HG03575 (cell line): ENCODE measurements around the gene MIEF2.

Experiments
- ATAC-seq: cut with Tn5 transposase; IDR thresholded peaks from one replicate; pipeline ENCODE4 v1.9.1; 2021; ENCODE audit not compliant: unreplicated experiment, insufficient number of reproducible peaks, low FRiP score; ENCODE audit errors: extremely low read depth

The MIEF2 gene

DNA sequence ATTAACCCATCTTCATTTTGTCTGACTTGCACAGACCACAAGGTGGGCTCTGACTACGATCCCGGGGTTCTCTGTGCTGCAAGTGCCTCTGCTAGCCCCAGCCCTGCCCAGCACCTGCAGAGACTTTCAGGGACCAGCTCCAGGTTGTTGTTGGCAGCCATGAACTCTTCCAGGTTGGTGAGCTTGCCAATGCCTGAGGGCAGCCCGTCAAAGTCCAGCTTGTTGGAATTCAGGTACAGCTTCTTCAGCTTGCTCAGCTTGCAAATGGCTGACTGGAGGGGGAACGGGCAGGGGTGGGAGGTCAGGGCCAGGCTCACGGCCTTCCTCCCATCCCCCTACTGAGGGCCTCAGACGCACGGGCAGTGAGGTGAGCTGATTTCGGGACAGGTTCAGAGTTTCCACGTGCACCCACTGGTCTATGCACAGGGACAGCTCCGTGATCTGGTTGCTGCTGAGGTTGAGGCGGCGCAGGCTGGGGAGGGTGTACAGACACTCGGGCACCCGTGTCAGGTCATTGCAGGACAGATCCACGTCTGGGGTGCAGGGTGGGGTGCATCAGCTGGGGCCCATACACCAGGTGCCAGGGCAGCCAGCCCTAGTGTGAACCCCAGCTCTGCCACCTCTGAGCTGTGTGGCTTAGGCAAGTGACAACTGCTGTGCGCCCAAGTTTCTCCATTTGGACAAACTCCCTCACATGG, 7.1 kb upstream of the MIEF2 start:
- no peak for ATAC-seq

DNA sequence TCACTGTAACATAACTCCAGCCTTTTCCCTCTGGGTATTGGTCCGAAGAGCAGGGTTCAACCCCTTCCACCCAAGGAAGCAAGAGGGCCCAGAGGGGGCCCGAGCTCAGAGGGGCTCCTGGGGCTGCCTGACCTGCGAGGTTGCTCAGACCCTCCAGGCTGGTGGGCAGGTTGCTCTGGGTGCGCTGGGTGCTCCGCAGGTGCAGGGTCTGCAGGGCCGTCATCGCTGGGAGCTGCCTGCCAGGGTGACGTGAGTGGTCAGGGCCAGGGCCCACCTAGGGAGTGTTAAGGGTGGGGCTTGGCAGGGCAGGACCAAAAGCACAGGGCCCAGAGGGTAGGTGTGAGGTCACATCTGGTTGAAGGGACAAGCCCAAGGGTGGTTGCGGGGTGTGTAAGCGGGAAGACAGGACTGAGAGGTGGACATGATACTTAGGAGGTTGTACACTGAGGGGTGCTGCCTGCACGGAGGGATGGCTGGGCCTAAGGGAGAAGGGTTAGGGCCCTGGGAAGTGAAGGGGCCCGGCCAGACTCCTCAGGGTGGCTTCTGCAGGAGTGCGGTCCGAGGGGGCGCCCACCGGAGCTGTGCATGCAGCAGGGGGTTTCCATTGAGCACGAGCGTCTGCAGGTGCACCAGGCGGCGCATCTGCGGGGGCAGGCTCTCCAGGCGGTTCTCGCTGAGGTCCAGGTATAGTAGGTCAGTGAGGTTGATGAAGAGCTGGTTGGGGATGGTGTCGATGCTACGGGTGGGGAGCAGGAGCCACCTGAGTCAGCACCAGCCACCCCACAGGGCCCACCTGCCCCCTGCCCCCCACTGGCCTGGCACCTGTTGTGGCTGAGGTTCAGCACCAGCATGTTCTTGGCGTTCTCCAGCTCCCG, 6.3 kb upstream of the MIEF2 start:
- no peak for ATAC-seq

DNA sequence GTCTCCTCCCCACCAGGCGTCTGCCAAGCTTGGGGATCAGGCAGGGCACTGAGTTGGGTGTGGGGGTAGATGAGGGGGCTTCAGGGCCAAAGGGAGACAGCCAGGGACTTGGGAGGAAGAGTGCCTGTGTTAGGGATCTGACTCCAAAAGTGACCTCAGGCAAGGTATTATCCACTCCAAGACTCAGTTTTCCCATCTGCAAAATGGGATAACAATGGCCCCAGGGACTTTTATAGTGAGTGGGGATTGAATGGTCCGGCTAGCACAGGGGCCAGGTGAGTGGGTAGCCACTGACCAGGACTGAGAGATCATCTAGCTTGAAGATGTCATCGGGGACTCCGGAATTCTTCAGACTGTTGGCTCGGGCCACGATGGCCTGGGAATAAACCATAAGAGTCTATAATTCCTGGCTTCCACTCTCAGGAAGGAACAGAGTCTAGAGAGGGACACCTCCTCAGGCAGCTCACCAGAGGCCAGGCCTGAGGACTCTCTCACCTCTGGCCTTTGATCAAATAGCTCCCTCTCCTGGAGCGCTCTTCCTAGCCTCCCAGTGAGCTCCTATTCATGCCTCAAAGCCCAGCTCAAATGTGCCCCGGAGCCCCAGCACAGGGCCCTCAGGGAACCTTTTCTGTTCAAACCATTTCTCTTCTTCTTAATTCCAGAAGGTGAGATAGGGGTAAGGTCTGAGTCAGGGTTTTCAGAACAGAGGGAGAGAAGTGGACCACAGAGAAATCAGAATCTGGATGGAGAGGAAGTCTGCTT, 5.4 kb upstream of the MIEF2 start:
- no peak for ATAC-seq

DNA sequence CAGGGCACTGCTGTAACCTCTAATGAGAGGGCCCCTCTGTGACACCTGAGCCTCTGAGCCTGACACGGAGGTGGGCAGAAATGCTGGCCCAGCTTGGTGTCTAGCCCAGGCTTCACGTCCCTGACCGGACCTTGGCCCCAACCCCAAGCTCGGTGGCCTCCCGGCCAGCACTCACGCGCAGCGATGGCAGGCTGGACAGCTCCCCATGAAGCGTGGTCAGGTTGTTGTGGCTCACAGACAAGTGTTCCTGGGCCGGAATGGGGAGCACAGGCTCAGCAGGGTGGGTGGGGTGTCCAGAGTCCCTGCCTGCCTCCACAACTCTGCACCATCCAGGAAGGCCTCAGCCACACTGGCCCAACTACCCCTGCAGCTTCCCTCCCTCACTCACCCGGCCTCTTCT, 4.1 kb upstream of the MIEF2 start:
- no peak for ATAC-seq

DNA sequence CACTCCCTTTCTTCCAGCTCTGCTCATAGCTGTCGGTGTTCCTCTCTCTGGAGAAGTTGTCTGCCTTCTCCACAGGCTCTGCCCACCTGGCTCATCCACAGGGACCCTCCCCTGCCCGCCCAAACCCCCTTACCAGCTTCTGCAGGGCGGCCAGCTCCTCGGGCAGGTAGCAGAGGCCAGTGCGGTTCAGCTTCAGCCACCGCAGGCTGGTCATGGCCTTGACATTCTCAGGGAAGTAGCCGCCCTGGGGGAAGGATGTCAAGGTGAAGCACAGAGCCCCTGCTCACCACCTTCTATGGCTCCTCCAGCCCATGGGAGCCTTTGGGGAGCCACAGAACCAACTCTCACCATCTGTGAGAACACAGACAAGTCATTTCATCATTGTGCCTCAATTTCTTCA, 3.7 kb upstream of the MIEF2 start:
- no peak for ATAC-seq

DNA sequence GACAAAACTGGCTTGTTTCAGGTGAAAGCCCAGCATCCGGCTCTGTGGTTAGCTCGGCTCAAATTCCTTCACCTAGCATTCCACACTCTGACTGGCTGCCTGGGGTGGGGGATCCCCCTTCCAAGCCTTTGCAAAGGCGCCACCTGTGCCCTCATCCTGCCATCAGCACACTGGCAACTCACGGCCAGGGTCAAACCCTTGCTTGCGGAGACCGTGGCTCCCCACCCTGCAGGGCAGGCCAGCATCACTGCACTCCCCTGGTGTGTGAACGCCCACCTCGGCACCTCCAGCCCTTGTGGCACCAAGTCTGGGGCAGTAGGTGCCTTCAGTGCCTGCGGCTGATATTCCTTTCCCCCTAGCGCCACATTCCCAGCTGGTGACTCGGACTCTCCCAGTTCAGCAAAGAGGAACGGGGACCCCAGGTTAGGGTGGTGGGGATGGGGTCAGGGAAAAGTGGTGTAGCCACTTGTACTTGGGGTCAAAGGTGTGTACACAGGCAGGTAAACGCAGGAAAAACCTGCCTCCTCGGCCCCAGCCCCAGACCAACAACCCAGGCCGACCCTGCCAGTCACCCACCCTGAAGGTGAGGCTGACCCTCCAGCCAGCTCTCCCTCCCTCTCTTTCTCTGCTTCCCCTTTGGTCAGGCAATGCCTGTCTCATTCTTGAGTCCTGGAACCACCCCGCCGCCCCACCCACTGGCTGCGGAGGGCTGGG, 3.0 kb upstream of the MIEF2 start:
- ATAC-seq, result no peak

DNA sequence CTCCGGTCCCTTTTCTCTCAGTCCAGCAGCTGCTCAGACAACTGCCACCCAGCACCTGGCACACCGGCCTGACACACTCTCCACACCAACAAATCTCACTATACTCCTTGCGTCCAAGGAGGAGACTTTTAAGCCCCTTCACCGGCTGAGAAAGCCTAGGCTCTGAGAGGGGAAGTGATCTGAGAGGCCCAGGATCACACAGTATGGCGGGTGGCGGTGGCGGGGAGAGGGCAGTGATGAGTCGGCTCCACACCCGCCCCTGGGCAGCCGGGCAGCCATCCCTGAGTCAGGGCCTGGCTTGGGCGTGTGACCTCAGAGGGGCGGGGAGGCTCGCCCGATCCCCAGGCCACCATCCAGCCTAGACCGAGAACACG, 2.5 kb upstream of the MIEF2 start:
- no peak for ATAC-seq

DNA sequence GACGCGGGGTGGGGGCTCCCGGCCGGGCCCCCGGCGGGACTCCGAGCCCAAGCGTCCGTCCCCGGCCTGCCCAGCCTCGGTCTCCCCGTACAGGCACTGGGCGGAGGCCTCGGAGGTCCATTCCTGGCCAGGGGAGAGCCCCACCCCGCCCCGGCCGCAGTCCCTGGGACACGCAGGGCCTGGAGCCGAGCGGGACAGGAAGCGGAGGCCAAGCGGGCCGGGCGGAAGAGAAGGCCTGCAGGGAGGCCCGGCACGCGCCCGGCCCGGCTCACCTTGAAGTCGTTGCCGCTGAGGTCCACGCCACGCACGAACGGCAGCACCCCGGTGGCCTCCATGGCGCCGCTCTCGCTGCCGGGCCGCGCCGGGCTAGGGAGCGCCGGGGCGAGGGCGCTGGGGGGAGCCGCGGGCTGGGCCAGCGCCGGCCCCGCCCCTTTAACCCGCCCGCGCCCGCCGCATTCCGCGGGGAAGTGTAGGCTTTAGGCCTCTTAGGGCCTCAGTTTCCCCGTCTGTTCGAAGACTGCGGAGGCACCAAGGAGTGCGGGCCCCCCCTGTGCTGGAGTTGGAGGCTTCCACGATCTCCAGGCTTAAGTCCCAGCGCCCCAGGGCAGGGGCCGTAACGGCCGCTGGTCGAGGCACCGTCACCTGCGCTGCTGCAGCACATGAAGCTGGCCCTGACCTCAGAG, 2.0 kb upstream of the MIEF2 start, which contains the start of gene FLII:
Gene FLII, minus strand, starts transcription at position 383 of the 683 bp plus-strand sequence. Its CDS starts 48 bp downstream, at position 335.
- ATAC-seq, result no peak

DNA sequence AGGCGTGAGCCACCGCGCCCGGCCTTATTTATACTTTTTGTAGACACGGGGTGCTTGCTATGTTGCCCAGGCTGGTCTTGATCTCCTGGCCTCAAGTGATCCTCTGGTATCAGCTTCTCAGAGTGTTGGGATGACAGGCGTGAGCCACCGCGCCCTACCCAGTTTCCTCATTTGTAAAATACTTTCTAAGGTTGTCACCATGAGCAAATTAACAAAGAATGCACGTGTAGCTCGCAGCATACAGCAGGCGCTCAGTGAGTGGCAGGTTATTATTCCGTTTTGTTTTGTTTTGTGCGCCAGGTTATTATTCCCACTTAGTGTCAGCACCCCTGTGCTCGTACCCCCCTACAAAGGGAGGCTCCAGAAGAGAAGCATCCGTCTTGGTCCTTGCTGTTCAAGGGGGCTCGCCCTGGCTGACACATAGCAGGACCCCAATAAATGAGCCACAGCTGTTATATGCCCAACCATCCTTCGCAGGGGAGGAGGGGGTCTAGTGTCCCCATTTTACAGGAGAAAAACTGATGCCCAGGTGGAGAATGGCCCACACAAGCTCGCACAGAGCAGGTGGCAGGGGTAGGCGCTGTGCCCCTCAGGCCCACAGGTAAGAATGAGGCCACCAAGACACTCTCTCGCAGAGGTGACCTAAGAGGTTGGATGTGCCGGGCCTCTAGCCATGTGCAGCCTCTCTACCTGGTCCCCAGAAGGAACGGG, 686 bp upstream of the MIEF2 start:
- no peak for ATAC-seq

DNA sequence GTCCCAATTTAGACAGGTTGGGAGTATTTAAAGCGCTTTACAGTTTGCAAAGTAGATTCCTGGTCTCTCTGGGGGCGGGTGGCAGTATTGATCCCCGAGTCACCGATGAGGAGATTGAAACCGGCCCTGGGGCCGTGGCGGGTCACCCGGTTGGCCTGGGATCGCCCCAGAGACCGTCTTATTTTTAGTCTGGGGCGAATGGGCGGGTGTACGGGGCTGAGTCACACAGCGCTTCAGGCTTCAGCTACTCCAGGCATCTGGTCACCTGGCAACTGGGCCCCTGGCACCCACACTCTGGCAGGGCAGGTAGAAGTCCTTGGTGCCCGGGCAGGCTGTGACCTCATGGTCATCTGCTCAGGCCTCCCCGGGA, 669 bp downstream of the MIEF2 start:
- no peak for ATAC-seq

DNA sequence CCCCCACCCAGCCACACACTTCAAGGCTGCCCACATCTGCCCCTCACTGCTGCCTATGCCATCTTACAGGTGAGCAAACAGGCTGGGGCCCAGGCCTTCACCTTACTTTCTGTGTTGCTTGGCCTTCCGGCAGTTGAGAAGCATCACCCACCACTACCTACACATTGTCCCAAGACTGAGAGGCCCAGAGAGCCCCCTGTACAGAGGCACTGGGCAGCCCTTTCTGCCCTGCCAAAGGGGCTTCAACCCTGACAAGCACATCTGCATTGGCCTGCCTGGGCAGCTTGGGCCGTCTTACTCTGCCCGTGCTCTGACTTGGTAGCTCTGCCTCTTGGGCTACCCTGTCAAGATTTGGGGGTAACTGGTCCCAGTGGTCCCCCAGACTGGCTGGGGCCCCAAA, 1.2 kb downstream of the MIEF2 start:
- ATAC-seq, result no peak

DNA sequence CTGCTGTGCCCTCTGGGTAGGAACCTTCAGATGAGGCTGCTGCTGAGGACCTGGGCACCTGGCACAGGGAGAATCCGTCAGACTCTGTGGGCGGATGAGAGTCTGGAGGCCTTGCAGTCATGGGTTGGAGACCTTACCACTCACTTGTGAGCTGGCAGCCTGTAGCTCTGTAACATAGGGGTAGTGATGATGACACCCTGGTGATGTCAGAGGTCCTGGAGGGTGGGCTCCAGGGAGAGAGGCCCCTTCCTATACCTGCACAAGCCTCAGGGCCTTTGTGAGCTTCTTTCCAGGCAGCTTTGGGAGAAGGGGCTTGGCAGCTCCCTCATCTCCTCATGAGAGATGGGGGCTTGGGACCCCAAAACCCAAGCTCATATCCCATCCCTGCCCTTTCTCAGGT, 1.6 kb downstream of the MIEF2 start:
- ATAC-seq, result no peak

DNA sequence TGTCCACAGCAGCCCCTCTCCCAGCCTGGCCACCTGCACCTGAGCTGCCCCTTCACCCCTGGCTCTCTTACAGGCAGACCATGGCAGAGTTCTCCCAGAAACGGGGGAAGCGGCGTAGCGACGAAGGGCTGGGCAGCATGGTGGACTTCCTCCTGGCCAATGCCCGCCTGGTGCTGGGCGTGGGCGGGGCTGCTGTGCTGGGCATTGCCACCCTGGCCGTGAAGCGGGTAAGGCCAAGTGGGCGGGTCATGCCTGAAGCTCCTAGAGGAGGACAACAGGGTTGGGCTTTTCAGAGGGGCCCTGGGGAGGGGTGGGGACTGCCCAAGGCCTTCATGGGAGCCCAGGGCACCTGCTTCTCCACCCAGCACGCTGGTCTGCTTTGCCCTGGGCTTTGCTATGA, 2.2 kb downstream of the MIEF2 start:
- no peak for ATAC-seq

DNA sequence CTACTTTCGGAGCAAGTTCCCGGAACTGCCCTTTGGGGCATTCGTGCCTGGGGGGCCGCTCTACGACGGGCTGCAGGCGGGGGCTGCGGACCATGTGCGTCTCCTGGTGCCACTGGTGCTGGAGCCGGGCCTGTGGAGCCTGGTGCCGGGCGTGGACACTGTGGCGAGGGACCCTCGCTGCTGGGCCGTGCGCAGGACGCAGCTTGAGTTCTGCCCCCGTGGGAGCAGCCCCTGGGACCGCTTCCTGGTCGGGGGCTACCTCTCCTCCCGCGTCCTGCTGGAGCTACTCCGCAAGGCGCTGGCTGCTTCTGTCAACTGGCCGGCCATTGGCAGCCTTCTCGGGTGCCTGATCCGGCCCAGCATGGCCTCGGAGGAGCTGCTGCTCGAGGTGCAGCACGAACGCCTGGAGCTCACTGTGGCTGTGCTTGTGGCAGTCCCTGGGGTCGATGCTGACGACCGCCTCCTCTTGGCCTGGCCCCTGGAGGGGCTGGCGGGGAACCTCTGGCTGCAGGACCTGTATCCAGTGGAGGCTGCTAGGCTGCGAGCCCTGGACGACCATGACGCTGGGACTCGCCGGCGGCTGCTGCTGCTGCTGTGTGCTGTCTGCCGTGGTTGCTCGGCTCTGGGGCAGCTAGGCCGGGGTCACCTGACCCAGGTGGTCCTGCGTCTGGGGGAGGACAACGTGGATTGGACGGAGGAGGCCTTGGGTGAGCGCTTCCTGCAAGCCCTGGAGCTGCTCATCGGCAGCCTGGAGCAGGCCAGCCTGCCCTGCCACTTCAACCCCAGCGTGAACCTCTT, 3.6 kb downstream of the MIEF2 start:
- ATAC-seq, result no peak

DNA sequence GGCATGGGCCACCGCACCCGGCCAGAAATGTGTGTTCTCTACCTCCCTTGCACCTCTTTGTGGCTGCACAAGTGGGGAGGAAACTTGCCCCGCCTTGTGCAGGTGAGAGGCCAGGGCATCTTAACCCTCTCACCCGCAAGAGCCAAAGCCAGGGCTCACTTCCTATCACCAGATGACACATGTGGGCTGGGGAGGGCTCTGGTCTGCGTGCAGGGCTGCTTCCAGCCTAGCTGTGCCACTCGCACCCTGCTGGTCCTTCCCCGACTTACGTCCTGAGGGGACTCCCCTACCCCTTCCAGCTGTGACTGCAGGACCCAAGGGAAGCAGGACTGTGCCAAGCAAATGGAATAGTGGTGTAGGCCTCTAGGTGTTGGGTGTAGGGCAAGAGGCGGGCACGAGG, 6.9 kb downstream of the MIEF2 start:
- ATAC-seq, result no peak

DNA sequence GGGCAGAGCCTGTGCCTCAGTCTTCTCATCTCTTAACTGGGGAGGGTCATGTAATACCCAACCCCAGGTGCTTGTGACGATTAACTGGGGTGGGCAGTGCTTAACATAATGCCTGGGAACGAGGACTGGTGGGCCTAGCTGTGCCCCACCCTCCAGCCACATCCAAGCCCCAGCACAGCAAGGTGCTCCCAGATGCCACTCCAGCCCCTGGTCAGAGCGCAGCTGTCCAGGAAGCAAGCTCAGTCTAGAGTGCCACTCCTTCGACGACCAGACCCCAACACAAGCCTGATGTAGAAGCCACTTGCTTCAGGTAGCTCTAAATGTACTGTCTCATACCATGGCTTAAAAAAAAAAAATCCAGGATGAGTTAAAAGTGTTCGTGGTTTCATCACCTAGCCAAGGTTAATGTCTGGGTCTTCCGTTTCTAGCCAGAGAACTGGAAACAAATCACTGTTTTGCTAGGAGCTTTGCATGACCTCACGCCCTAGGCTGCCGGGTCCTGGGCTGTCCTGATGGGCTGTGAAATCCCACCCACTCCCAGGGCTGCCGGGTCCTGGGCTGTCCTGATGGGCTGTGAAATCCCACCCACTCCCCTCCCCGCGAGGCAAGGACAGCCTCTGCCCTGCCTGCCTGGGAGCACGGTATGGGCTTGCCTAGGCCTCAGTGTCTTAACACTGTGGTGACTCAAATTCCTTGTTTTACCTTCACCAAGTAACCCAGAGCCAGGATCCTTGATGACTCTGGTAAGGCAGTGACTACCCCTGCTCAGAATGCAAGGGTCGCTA, 7.7 kb downstream of the MIEF2 start:
- no peak for ATAC-seq
